ELF-1 (cell line): Measurements from ENCODE around the gene MEX3A.
"Not testable (repeated sequence)": the region's sequence is repeated elsewhere in the genome, so short reads cannot be mapped to it uniquely, and the experiment has no call there.

Experiments used
- DNase-seq: peaks from one replicate; pipeline ENCODE4 v3.0.0-alpha.2; 2016; ENCODE audit warnings: low read depth, low spot score

The MEX3A gene

GRCh38 chr1:156118177-156118868 lies 36.1 kb upstream of the MEX3A start:
- no peak for DNase-seq

DNA sequence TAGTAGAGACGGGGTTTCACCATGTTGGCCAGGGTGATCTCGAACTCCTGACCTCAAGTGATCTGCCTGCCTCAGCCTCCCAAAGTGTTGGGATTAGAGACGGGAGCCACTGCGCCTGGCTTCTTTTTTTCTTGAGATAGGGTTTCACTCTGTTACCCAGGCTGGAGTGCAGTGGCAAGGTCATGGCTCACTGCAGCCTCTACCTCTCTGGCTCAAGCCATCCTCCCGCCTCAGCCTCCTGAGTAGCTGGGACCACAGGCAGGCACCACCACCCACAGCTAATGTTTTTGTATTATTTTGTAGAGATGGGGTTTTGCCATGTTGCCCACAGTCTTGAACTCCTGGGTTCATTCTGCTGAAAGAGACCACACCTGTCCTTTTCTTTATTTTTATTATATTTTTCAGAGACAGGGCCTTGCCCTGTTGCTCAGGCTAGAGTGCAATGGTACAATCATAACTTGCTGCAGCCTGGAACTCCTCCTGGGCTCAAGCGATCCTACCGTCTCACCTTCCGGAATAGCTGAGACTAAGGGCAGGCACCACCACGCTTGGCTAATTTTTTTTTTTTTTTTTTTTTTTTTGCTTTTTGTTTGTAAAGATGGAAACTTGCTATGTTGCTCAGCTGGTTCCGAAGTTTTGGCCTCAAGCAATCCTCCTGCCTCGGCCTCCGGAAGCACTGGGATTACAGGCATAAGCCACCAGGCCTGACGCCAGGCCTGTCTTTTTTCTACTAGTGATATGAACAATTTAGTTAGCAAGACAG lies 35.3 kb upstream of the MEX3A start:
- DNase-seq, result no peak

DNA sequence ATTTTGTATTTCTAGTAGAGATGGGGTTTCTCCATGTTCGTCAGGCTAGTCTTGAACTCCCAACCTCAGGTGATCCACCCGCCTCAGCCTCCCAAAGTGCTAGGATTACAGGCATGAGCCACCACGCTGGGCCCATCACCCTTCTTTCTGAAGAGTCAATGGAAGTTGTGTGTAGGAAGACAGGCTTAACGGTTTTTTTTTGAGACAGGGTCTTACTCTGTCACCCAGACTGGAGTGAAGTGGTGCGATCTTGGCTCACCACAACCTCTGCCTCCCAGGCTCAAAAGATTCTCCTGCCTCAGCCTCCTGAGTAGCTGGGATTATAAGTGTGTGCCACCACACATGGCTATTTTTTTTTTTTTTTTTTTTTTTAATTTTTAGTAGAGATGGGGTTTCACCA lies 34.5 kb upstream of the MEX3A start:
- not testable (repeated sequence) for DNase-seq

DNA sequence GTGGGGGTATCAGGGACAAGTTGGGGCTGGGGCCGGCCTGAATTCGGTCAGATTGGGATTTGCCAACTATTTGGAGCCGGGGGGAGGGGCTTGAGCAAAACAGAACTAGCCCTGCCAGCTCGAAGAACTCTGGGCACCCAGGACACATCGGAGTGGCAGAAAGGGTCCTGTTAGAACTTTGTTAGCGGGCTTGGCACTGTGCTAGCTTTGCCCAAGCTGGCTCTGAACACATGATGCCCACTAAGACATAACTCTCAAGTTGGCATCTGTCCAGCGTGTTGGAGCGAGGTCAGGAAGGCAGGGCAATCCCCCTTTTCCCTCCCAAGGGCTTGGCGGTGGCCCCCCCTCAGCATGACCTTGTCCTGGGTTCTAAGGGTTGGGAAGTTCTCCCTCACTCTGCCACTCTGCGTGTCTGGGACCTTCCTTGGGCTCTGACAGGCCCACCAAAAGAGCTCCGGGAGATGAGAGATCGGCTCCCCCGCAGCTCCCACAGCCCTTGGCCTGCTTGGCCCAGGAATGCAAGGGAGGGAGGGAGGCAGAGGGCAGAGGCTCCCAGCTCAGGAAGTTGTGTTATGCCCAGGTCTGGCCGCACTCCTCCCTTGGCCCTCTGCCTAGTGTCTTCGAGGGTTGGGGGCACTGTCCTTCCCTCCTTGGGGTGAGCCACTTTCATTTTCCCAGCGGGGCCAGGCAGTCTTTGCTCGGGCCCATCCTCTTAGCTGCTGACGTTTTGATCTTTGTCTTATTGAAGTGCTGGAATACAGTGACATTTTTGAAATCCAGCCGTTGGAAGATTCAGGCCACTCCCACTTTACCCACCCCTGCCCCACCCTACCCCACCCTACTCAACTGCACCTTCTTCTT lies 33.5 kb upstream of the MEX3A start:
- DNase-seq, result peak; percentile 70

DNA sequence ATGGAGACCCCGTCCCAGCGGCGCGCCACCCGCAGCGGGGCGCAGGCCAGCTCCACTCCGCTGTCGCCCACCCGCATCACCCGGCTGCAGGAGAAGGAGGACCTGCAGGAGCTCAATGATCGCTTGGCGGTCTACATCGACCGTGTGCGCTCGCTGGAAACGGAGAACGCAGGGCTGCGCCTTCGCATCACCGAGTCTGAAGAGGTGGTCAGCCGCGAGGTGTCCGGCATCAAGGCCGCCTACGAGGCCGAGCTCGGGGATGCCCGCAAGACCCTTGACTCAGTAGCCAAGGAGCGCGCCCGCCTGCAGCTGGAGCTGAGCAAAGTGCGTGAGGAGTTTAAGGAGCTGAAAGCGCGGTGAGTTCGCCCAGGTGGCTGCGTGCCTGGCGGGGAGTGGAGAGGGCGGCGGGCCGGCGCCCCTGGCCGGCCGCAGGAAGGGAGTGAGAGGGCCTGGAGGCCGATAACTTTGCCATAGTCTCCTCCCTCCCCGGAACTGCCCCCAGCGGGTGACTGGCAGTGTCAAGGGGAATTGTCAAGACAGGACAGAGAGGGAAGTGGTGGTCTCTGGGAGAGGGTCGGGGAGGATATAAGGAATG lies 32.8 kb upstream of the MEX3A start:
- peak; percentile 67 for DNase-seq

GRCh38 chr1:156114101-156114918 lies 32.0 kb upstream of the MEX3A start, which contains the start of gene LMNA:
Gene LMNA (plus strand): TSS chr1:156114711. CDS start chr1:156114919, 208 bp downstream.
- peak; percentile 82 for DNase-seq

GRCh38 chr1:156113282-156113950 lies 31.2 kb upstream of the MEX3A start:
- DNase-seq, result no peak

GRCh38 chr1:156112276-156113137 lies 30.2 kb upstream of the MEX3A start:
- DNase-seq, result no peak

DNA sequence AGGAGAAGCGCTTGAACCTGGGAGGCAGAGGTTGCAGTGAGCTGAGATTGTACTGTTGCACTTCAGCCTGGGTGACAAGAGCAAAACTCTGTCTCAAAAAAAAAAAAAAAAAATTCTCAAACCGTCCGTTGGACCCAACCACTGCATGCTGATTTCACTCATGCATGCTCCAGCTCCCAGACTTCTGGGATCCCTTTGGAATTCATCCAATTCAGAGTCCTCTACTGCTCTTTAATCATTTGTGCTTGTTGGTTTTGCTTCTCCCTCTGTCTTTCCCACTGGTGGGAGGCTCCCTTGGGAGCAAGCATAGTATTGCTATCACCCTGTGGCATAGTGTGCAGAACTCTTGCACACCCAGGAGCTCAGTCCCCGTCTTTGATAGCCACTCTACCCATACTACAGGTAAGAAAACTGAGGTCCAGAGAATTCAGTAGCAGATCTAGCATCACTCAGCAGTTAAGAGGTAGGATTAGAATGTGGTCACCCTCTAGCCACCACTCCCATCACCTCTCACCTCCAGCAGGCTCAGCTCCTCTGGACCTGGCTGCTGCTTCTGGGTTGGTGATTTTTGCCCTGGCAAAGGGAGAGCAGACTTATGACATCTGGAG lies 29.2 kb upstream of the MEX3A start:
- DNase-seq, result no peak

DNA sequence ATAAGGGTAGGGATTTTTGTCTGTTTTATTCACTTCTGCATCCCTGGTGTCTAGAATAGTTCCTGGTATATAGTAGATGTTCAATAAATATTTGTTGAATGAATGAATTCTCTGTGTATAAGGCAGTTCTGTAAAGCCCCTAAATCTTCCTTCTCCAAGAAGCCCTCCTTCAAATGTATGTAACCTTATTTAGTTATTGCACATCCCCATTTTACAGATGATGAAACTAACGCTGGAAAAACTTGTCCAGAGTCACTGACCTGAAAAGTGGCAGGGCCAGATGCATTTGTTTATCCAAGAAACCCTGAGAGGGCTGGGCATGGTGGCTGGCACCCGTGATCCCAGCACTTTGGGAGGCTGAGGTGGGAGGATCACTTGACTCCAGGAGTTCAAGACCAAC lies 28.0 kb upstream of the MEX3A start:
- DNase-seq, result no peak

GRCh38 chr1:156108664-156109241 lies 26.5 kb upstream of the MEX3A start:
- no peak for DNase-seq

- DNase-seq, result no peak
Measured at GRCh38 chr1:156108057-156108456, 25.8 kb upstream of the MEX3A start.

- peak; percentile 95 for DNase-seq
Measured at GRCh38 chr1:156106624-156107488, 24.6 kb upstream of the MEX3A start.

DNA sequence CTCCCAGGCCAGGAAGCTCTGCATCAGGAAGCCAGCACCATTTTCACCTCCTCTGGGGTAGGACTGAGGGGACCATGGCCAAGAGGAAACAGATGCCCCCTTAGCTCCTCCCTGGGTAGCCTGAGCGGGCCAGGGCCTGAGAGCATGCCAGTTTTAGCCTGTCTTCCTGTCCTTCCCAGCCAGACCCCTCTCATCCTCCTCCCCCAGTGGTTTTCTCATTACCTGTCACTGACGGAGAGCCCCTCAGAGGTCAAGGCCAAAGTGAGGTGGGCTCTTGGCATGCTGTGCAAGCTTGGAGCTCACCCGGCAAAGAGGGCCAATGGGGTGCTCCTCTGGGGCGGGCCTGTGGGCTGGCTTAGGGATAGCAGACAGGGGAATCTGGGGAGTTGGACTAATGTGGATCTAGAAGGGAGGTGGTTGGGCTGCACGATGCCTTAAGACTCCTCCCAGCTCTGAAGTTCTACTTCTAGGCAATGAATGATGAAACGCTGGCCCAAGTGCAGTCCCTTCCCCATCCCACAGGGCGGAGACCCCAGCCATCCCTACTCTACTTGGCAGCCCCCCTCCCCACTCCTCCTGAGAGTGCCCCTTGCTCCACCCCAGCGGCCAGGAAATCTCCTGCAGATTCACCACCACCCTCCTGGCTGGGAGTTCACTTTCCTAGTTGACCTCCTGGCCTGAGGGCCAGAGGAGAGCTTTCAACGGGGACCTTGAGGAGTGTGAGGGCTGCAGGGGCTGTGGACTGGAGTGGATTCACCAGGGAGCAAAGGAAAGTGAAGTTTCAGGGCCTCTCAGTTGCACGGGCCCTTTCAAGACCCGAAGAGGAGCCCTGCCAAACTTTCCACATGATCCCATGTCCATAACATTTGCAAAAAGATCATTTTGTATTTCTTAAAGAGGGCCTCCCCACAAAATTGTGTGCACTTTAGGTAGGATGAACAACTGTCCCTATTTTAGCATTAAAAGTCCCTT lies 22.9 kb upstream of the MEX3A start:
- peak; percentile 77 for DNase-seq

DNA sequence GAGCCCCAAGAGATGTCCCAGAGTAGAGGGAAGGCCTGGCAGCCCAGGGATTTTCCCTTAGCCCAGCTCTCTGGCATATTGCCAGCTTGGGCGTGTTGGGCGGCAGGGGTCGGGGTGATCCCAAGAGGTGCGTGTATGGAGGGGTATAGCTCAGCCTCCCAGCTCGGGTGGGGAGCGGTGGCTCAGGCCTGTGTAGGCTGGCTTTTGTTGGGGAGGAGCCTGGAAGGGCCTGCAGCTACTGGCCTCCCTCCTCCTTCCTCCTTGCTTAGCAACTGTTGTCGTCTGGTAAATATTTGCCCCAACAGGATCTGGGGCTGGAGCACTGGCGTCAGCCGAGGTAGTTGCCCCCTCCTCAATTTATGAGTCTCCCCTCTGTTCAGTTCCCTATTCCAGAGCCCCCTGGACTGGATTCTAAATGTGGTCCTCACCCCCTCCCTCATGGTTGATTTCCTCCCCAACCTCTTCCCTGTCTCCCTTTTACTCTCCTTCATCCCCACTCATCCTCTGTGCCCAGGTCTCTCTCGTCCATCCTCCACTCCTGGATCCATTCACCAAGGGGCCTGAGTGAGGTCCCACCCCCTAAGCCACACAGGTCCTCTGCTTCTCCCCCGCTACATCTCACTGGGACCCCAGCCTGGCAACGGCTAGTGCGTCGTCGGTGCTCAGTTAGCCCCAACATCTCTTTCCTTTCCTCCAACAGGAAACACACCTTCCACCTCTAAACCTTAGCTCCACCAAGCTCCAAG lies 22.0 kb upstream of the MEX3A start:
- DNase-seq, result peak; percentile 74

DNA sequence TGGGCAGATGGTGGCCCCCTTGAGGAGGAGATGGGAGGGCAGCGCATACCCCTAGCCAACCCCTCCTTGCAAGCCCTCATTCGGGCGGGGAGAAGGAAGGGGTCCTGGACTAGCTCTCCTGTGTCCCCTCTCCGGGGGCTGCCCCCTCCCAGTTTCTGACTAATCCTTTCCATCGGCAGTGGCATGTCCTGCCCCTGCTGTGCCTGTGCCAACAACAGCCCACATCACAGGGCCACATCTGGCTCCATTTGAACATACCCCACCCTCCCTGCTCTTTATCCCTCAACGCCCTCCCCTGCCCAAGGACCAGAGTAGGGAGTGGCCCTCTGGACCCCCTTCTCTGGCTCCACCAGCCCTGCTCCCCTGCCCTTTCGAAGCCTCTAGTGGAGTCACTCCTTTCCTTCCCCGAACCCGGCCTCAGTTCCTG lies 21.3 kb upstream of the MEX3A start:
- no peak for DNase-seq
